Measurements from ENCODE around the gene MST1R.

Gene MST1R

GRCh38 chr3:49842843-49843517 is 60.7 kb downstream of the MST1R start:
- Histone ChIP-seq H3K27ac (ENCODE audit: low read length) (no peak overlapping the region), H3K36me3 (ENCODE audit: insufficient read depth, low read length) (peaks cover 90% of the 10 kb centered on the region), H3K4me2 (ENCODE audit: insufficient read depth, low read length) (no peak overlapping the region), H3K4me3 (ENCODE audit: low read depth in 1 of 2, low read length in 2 of 2) (no peak overlapping the region), H3K9me3 (ENCODE audit: insufficient read depth, low read length, severe bottlenecking) (no peaks in the 10 kb centered on the region), H3K4me1 (ENCODE audit: insufficient read depth, low read length) (no peaks in the 10 kb centered on the region), H3K79me2 (ENCODE audit: insufficient read depth, low read length) (no peaks in the 10 kb centered on the region), H4K20me1 (ENCODE audit: insufficient read depth, low read length) (no peaks in the 10 kb centered on the region), H3K27me3 (ENCODE audit: insufficient read depth, low read length, poor library complexity) (no peaks in the 10 kb centered on the region), H3K9ac (ENCODE audit: low read depth, low read length) (no peak overlapping the region), H2AFZ (ENCODE audit: low read depth, low read length) (no peak overlapping the region)
- TF ChIP-seq EZH2 (IDR thresholded peaks at IDR 0.05; ENCODE audit: borderline replicate concordance, low read depth, low read length, severe bottlenecking) (no peak), CTCF (IDR thresholded peaks at IDR 0.05; ENCODE audit: borderline replicate concordance, extremely low read depth, low read length, poor library complexity, severe bottlenecking) (no peak)
- no peak for DNase-seq
- no peak for ATAC-seq (ENCODE audit: insufficient read depth, low read depth)

- Histone ChIP-seq H3K4me1 (ENCODE audit: insufficient read depth, low read length) (no peaks in the 10 kb centered on the region), H3K36me3 (ENCODE audit: insufficient read depth, low read length) (peaks cover 88% of the 10 kb centered on the region), H3K9me3 (ENCODE audit: insufficient read depth, low read length, severe bottlenecking) (no peaks in the 10 kb centered on the region), H4K20me1 (ENCODE audit: insufficient read depth, low read length) (no peaks in the 10 kb centered on the region), H3K4me2 (ENCODE audit: insufficient read depth, low read length) (no peak overlapping the region), H3K79me2 (ENCODE audit: insufficient read depth, low read length) (no peaks in the 10 kb centered on the region), H3K9ac (ENCODE audit: low read depth, low read length) (no peak overlapping the region), H2AFZ (ENCODE audit: low read depth, low read length) (no peak overlapping the region), H3K27me3 (ENCODE audit: insufficient read depth, low read length, poor library complexity) (no peaks in the 10 kb centered on the region), H3K27ac (ENCODE audit: low read length) (no peak overlapping the region), H3K4me3 (ENCODE audit: low read depth in 1 of 2, low read length in 2 of 2) (no peak overlapping the region)
- TF ChIP-seq EZH2 (IDR thresholded peaks at IDR 0.05; ENCODE audit: borderline replicate concordance, low read depth, low read length, severe bottlenecking), result no peak
- no peak for TF ChIP-seq CTCF (IDR thresholded peaks at IDR 0.05; ENCODE audit: borderline replicate concordance, extremely low read depth, low read length, poor library complexity, severe bottlenecking)
- DNase-seq (no peak), ATAC-seq (ENCODE audit: insufficient read depth, low read depth) (no peak)
Measured at GRCh38 chr3:49841806-49842205, 61.9 kb downstream of the MST1R start.

GRCh38 chr3:49841126-49841696 is 62.5 kb downstream of the MST1R start:
- no peaks in the 10 kb centered on the region for H3K9me3 ChIP-seq (ENCODE audit: insufficient read depth, low read length, severe bottlenecking)
- TF ChIP-seq CTCF (IDR thresholded peaks at IDR 0.05; ENCODE audit: borderline replicate concordance, extremely low read depth, low read length, poor library complexity, severe bottlenecking) (peak; percentile 72), EZH2 (IDR thresholded peaks at IDR 0.05; ENCODE audit: borderline replicate concordance, low read depth, low read length, severe bottlenecking) (no peak)
- no peak overlapping the region for H3K4me2 ChIP-seq (ENCODE audit: insufficient read depth, low read length)
- no peaks in the 10 kb centered on the region for H4K20me1 ChIP-seq (ENCODE audit: insufficient read depth, low read length)
- H3K27ac ChIP-seq (ENCODE audit: low read length), result no peak overlapping the region
- peak; percentile 66 for ATAC-seq (ENCODE audit: insufficient read depth, low read depth)
- no peaks in the 10 kb centered on the region for H3K4me1 ChIP-seq (ENCODE audit: insufficient read depth, low read length)
- H3K79me2 ChIP-seq (ENCODE audit: insufficient read depth, low read length), result no peaks in the 10 kb centered on the region
- no peaks in the 10 kb centered on the region for H3K27me3 ChIP-seq (ENCODE audit: insufficient read depth, low read length, poor library complexity)
- no peak overlapping the region for H3K4me3 ChIP-seq (ENCODE audit: low read depth in 1 of 2, low read length in 2 of 2)
- peaks cover 88% of the 10 kb centered on the region for H3K36me3 ChIP-seq (ENCODE audit: insufficient read depth, low read length)
- no peak overlapping the region for H3K9ac ChIP-seq (ENCODE audit: low read depth, low read length)
- peak; percentile 47 for DNase-seq
- no peak overlapping the region for H2AFZ ChIP-seq (ENCODE audit: low read depth, low read length)
